GM21737 (cell line): Measurements from ENCODE around the gene RAF1.
"Not testable (repeated sequence)": the region's sequence is repeated elsewhere in the genome, so short reads cannot be mapped to it uniquely, and the experiment has no call there.

Experiments used
- ATAC-seq: cut with Tn5 transposase; IDR thresholded peaks from one replicate; pipeline ENCODE4 v1.9.1; 2021; ENCODE audit warnings: mild to moderate bottlenecking, moderate library complexity; ENCODE audit not compliant: unreplicated experiment

Gene RAF1

GRCh38 chr3:12663936-12664908 is at the start of gene RAF1:
TSS of gene RAF1 (minus strand) at chr3:12664117. CDS start at chr3:12618721, 45,396 bp downstream.
- peak; percentile 91 for ATAC-seq

- no peak for ATAC-seq
Measured at GRCh38 chr3:12710062-12710461, 46.1 kb upstream of the RAF1 start.

GRCh38 chr3:12709334-12709733 is 45.4 kb upstream of the RAF1 start:
- no peak for ATAC-seq

DNA sequence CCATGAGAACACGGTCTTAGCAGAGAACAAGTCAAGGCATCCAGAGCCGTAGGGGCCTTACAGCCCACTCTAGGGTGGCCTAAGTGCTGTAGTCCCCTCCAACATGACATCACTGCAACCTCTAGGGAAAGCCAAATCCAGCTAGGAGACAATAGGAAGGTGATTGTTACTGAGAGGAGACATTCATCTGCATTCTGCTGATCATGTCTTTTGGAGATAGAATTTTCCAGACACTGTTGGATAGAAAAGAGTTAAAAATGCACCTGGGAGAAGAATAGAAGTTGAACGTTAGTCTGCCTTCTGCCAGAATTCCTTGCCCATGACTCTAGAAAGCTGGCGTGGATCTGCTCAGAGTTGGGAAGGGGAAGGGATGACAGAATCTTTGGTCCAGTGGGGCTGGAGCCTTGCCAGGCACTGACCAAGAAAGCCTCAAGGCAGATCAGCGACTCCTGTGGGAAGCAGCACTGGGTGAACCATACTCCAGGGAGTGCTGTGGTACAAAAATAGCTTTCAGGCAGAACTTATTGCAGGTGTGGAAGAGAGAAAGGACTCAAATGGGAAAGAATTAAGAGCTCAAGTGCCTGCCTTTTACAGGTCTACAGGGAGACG is 44.8 kb upstream of the RAF1 start:
- ATAC-seq, result no peak

DNA sequence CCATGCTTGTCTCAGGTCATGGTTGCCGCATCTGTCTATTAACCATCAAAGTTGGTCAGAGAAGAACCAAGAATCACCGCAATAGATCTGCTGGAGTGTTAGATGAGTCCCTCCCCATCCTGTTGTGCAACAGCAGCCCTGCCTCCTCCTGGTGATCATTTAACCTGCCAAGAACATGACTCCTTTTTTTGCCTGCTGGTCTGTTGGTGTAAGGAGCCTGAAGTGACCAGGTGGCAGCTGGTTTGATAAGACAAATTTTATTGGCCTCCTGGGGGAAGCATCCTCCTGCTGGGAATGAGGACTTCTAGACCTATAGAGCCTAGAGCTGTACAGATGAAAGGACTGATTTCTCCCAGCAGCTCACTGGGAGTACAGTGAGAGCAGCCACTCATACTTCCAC is 43.5 kb upstream of the RAF1 start:
- no peak for ATAC-seq

DNA sequence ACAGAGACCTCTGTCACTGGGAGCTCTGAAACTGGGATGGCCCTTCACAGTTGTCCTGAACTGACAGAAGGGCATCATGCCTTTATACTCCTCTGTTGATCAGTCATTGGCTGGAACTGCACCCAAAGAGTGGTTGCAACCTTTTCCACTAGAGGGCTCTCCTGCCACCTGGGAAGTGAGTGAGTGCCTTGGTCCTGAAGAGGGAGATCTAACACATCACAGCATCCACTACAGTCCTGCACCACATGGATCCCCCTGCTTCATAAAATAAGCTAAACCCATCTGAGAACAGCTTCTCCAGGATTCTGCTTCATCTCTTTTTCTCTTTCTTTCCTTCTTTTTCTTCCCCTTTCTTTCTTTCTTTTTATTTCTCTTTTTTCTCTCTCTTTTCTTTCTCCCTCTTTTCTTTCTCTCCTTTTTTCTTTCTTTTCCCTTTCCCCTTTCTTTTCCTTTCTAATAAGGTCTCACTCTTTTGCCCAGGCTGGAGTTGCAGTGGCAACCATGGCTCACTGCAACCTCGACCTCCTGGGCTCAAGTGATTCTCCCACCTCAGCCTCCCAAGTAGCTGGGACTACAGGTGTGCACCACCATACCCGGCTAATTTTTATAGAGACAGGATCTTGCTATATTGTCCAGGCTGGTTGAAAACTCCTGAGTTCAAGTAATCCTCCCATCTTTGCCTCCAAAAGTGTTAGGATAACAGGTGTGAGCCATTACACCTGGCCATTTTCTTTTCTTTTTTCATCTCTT is 42.8 kb upstream of the RAF1 start:
- ATAC-seq, result no peak

GRCh38 chr3:12705981-12706380 is 42.1 kb upstream of the RAF1 start:
- no peak for ATAC-seq

DNA sequence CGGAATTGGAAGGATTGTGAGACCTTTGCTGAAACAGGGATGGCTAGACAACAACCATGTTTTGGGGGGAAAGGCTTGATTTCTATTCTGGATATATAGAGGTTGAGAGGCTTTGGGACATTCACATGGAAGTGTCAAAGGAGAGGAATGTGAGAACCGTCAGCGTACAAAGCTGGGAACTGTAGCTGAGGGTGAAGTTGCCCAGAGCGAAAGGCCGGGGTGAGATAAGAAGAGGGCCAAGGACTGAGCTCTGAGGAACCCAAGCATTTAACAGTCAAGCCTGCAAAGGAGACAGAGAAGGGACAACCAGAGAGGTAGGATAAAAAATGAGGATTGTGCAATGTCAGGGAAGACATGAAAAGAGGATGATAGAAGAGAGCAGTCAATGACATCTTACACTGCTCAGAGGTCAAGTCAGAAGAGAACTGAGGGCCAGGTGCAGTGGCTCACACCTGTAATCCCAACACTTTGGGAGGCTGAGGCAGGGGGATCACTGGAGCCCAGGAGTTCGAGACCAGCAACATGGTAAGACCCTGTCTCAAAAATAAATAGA is 41.5 kb upstream of the RAF1 start:
- no peak for ATAC-seq

GRCh38 chr3:12702501-12702900 is 38.6 kb upstream of the RAF1 start:
- no peak for ATAC-seq

DNA sequence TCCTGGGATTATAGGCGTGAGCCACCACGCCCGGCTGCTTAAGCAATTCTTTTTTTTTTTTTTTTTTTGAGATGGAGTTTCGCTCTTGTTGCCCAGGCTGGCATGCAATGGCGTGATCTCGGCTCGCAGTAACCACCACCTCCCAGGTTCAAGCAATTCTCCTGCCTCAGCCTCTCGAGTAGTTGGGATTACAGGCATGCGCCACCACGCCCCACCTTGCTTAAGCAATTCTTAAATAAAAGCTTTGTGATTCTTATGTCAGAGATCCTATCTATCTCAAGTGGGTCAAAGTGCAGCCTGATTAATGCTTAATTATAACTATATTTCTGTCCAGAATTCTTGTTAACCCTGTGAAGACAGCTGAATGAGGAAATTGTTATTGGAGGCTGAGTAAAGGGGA is 37.7 kb upstream of the RAF1 start:
- ATAC-seq, result not testable (repeated sequence)

DNA sequence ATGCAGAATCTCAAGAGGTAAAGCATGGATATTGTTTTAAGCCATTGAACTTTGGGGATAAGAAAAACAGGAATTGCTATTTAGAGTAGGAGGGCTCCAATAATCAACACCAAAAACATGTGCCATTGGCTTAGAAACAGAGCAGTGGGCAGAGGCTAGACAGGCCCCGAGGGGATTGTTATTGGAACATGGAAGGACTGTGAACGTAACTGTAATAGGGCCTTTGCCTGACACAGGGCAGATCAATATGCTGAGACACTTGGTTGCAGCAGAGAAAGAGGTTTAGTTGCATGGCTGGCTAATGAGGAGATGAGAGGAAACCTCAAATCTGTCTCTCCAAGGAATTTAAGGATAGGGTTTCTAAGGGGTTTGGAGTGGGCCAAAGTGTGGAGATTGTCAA is 36.9 kb upstream of the RAF1 start:
- ATAC-seq, result no peak

- ATAC-seq, result no peak
Measured at GRCh38 chr3:12695916-12696315, 32.0 kb upstream of the RAF1 start.

- no peak for ATAC-seq
Measured at GRCh38 chr3:12695112-12695511, 31.2 kb upstream of the RAF1 start.

GRCh38 chr3:12692444-12692843 is 28.5 kb upstream of the RAF1 start:
- no peak for ATAC-seq

DNA sequence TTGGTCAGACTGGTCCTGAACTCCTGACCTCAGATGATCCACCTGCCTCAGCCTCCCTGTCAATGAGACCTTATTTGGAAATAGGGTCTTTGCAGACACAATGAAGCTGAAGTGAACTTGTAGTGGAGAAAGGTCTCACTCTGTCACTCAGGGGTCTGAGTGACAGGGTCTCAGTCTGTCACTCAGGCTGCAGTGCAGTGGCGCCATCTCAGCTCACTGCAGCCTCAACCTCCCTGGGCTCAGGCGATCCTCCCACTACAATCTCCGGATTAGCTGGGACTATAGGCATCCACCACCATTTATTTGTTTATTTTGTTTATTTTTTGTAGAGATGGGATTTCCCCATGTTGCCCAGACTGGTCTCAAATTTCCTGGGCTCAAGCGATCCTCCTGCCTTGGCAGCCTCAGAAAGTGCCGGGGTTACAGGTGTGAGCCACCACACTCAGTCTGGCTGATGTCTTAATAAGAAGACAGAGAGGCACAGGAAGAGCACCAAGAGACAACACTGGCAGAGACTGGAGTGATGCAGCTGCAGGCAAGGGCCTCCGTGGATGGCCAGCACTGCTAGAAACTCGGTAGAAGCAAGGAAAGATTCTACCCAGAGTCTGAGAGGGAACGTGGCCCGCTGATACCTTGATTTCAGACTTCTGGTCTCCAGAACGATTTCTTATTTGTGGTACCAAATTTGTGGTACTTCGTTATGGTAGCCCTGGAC is 26.2 kb upstream of the RAF1 start:
- no peak for ATAC-seq

DNA sequence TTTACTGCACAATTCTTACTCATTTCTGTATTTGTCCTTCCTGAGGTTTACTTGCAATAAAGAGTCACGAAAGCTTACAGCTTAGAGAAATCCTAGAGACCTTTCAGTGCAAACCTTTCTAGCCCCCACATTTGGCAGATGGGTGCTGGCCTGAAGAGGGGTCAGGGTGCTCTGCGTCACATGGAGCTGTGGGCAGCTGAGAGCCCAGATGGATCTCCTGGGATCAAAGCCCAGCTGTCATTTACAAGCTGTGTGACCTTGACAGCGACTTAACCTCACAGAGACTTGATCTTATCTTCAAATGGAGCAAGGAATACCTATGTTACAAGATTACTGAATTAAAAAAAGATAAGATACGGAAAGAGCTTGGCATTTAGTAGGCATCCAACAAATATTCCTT is 24.0 kb upstream of the RAF1 start:
- ATAC-seq, result no peak

DNA sequence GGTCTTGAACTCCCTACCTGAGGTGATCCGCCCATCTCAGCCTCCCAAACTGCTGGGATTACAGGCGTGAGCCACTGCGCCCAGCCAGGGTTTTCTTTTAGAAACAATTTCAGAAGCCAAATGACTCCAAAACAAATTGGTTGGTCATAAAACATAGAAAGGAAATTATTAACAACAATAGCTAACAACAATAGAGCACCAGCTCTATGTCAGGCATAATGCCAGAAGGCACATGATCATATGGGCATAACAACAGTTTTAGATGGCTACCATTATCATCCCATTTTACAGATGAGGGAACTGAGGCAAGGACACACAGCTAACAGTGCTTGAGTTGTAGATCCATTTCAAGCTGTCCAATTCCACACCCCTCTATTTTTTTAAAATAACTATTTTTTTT is 22.2 kb upstream of the RAF1 start:
- no peak for ATAC-seq

GRCh38 chr3:12681943-12682390 is 18.1 kb upstream of the RAF1 start:
- no peak for ATAC-seq

DNA sequence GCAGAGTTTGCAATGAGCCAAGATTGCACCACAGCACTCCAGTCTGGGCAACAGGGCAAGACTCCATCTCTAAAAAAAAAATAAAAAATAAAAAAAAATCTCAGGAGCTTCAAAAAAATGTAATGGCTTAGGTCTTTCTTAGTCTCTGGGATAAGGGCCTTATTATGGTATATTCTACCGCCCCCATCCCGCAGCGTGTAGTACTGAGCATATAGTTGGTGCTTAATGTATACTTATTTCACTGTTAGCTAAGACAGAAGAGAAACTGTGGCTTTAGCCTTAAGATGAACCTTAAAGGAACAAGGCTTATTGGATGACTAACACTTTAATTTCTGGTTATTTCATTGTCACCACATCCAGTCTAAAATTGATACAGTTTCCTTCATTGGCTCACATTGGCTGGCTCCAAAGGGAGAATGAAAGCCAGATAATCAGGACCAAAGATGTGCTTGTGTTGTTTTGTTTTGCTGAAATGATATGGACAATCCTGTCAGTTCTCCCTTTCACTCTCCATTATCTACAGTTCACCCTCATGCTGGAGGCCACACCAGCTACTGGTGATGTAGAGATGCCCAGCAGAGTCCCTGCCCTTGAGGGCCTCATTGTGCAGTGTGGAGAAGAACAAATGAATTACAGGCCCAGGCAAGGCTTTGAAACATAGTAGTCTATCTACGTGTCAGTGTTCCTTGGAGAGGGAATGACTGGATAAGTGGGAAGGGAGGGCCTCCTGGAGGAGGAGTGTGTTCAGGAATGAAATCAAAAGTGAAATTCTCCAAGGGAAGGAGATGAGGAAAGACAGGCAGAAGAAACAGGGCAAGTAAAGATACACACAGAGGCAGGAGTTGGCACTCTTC is 17.4 kb upstream of the RAF1 start:
- no peak for ATAC-seq

DNA sequence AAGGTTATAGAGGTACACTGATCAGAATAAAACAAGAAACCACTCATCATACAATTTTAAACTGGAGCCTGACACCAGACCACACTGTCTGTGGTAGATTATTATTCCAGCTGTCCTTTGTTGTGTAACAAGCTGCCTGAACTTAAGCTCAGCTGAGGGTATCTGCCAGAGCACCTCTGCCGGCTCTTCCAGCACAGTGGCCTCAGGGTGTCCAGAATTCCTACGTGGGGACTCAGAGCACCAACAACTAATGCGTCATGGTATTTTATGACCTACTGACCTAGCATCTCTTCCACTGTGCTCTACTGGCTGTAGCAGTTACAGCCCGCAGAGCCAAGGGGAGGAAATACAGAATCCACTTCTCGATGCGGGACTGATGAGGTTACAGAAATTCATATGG is 15.6 kb upstream of the RAF1 start:
- no peak for ATAC-seq
